SU-DHL-6 (cell line): ENCODE data around the gene WARS2.

Experiments used
- CTCF ChIP-seq: fragments of 200-600 bp; sonication (generic); IDR thresholded peaks from one replicate; pipeline ENCODE4 v1.5.1; 2017; ENCODE audit warnings: antibody characterized with exemption, mild to moderate bottlenecking, low read length, moderate library complexity; ENCODE audit not compliant: insufficient read depth, poor library complexity, severe bottlenecking
- EZH2phosphoT487 ChIP-seq: fragments of 200-600 bp; sonication (generic), shearing (Covaris generic); conservative IDR thresholded peaks from 2 replicates; pipeline ENCODE4 v1.6.1; 2018; ENCODE audit warnings: mild to moderate bottlenecking, antibody characterized with exemption, low read length, moderate library complexity, mixed read lengths

- TF ChIP-seq CTCF (no peak), EZH2phosphoT487 (no peak)
Measured at GRCh38 chr1:119001181-119002027, 139.0 kb downstream of the WARS2 start.
